ENCODE data around the gene CD38.

DNA sequence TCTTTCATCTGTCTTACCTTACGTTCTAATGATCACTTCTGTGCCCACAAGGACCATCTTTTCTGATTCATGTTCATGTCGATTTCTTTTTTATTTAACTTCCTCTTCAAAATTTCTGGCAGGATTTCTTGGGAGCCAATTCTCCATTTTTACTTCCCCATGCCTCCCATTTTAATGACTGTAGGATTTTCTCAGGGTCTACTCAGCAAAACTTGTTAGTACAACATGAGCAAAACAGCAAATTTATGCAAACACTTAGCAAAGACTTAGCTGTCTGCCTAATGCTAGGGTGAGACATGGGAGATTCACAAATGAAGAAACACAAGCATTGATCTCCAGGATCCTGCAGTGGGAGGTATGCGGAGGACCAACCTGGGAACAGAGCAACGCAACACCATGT is 5.5 kb downstream of the CD38 start:
- TF ChIP-seq, protein P1, sequence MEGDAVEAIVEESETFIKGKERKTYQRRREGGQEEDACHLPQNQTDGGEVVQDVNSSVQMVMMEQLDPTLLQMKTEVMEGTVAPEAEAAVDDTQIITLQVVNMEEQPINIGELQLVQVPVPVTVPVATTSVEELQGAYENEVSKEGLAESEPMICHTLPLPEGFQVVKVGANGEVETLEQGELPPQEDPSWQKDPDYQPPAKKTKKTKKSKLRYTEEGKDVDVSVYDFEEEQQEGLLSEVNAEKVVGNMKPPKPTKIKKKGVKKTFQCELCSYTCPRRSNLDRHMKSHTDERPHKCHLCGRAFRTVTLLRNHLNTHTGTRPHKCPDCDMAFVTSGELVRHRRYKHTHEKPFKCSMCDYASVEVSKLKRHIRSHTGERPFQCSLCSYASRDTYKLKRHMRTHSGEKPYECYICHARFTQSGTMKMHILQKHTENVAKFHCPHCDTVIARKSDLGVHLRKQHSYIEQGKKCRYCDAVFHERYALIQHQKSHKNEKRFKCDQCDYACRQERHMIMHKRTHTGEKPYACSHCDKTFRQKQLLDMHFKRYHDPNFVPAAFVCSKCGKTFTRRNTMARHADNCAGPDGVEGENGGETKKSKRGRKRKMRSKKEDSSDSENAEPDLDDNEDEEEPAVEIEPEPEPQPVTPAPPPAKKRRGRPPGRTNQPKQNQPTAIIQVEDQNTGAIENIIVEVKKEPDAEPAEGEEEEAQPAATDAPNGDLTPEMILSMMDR (IDR thresholded peaks at IDR 0.05): no peak
- TF ChIP-seq POLR2A (IDR thresholded peaks at IDR 0.05) (no peak), POLR2AphosphoS5 (IDR thresholded peaks at IDR 0.05) (no peak)

Measured in suprapubic skin (tissue), 4 donors.